K562 (cell line): ENCODE results near the gene TXNRD1. TPM values are rescaled to one million over a fixed set of nuclear protein-coding genes. Genes with fewer than 3 reads are reported as not detected.

Experiments
- ATAC-seq: fragments of 200-7000 bp; cut with Tn5 transposase; 3 replicates; pipeline ENCODE4 v1.9.1; 2020; ENCODE audit warnings: moderate library complexity
- BruUV-seq: library from RNA; stranded (reverse); fragments of 400-500 nt; replicated peaks from 2 replicates; lab custom pipeline; 2021; lab: Mats Ljungman, UMichigan
- CTCF ChIA-PET: fragments of 300-600 bp; formaldehyde crosslinking; extraction: SDS; loops from one replicate; lab custom pipeline; 2021; ENCODE audit warnings: low intra/inter-chr PET ratio; lab: Yijun Ruan, JAX
- POLR2A ChIA-PET: fragments of 300-600, 350-650 bp; sonication (Branson Sonifier 250); formaldehyde crosslinking; extraction: SDS; loops from one replicate; lab custom pipeline; 2021; ENCODE audit warnings: antibody characterized with exemption, inconsistent platforms; lab: Yijun Ruan, JAX
- DNase-seq, 4 experiments: peaks; one replicate each; pipeline versions ENCODE4 v3.0.0 to v3.0.0-alpha.2; 2011 to 2018; ENCODE audit warnings: low spot score in 3 of 4, mixed read lengths in 3 of 4; ENCODE audit errors: extremely low read depth in 1 of 4
- FAIRE-seq: peaks from 2 replicates; lab custom pipeline; 2011; peaks lifted over from hg19 to GRCh38; lab: Jason Lieb, UNC
- H2AFZ ChIP-seq: 2 replicates; pipeline ENCODE4 v1.6.0; 2011; ENCODE audit warnings: low read depth, low read length, control low read depth, inconsistent platforms
- H3K27ac ChIP-seq: fragments of 200-600 bp; 3 replicates; pipeline ENCODE4 v1.8.0; 2011; ENCODE audit warnings: low read depth, mild to moderate bottlenecking, control low read depth, inconsistent platforms, low read length, moderate library complexity, mixed read lengths; ENCODE audit errors: extremely low read depth
- H3K27me3 ChIP-seq, 2 experiments: fragments of 300-600 bp in 1 of 2; 2 replicates in 1 of 2; 3 replicates in 1 of 2; pipeline versions ENCODE4 v1.6.0 to v1.8.0; 2011; ENCODE audit warnings: inconsistent platforms in 2 of 2, low read length in 2 of 2, mild to moderate bottlenecking in 1 of 2, mixed read lengths in 1 of 2, moderate library complexity in 1 of 2; ENCODE audit not compliant: control insufficient read depth in 2 of 2, insufficient read depth in 2 of 2
- H3K36me3 ChIP-seq: fragments of 300-600 bp; 3 replicates; pipeline ENCODE4 v1.8.0; 2011; ENCODE audit warnings: mild to moderate bottlenecking, low read length, inconsistent platforms; ENCODE audit not compliant: control insufficient read depth, insufficient read depth
- H3K4me1 ChIP-seq, 2 experiments: fragments of 200-600 bp in 1 of 2; replicated peaks in 1 of 2; 2 replicates in 1 of 2; 3 replicates in 1 of 2; pipeline versions ENCODE4 v1.5.1 to v1.8.0; 2011; ENCODE audit warnings: inconsistent platforms in 2 of 2, low read length in 2 of 2, mild to moderate bottlenecking in 1 of 2, mixed read lengths in 1 of 2, moderate library complexity in 1 of 2; ENCODE audit not compliant: control insufficient read depth in 2 of 2, insufficient read depth in 2 of 2
- H3K4me2 ChIP-seq: 2 replicates; pipeline ENCODE4 v1.6.1; 2011; ENCODE audit warnings: low read length, control low read depth, inconsistent platforms, mixed read lengths; ENCODE audit not compliant: insufficient read depth
- H3K4me3 ChIP-seq: fragments of 200-600 bp; sonication (generic), shearing (Covaris generic); 2 replicates; pipeline ENCODE4 v1.5.1; 2016; ENCODE audit warnings: control low read depth, inconsistent platforms
- H3K79me2 ChIP-seq: fragments of 200-600 bp; 3 replicates; pipeline ENCODE4 v1.8.0; 2011; ENCODE audit warnings: low read length, inconsistent platforms; ENCODE audit not compliant: control insufficient read depth, insufficient read depth
- H3K9ac ChIP-seq, 2 experiments: 2 replicates each; pipeline versions ENCODE4 v1.6.0 to v1.6.1; 2011; ENCODE audit warnings: low read depth in 2 of 2, low read length in 2 of 2, control low read depth in 1 of 2, inconsistent platforms in 1 of 2, mild to moderate bottlenecking in 1 of 2, mixed read lengths in 1 of 2; ENCODE audit not compliant: insufficient read depth in 1 of 2
- H3K9me1 ChIP-seq: one replicate; pipeline ENCODE4 v1.6.0; 2011; ENCODE audit warnings: inconsistent platforms, mild to moderate bottlenecking, low read length, moderate library complexity; ENCODE audit not compliant: control insufficient read depth, insufficient read depth
- H3K9me3 ChIP-seq: replicated peaks from 2 replicates; pipeline ENCODE4 v1.5.1; 2011; ENCODE audit warnings: low read depth, low read length, inconsistent platforms; ENCODE audit not compliant: control insufficient read depth, insufficient read depth
- H4K20me1 ChIP-seq: replicated peaks from 2 replicates; pipeline ENCODE4 v1.6.1; 2011; ENCODE audit warnings: low read length, inconsistent platforms, mixed read lengths; ENCODE audit not compliant: control insufficient read depth, insufficient read depth
- CBX8 ChIP-seq: fragments of 200-600 bp; sonication (generic); IDR thresholded peaks from 2 replicates; pipeline ENCODE4 v1.6.1; 2012; ENCODE audit warnings: borderline replicate concordance, mixed run types, low read depth, mild to moderate bottlenecking, moderate library complexity, mixed read lengths, low read length, control low read depth, inconsistent platforms; ENCODE audit not compliant: poor library complexity, severe bottlenecking; ENCODE audit errors: extremely low read depth
- ELF2 ChIP-seq: fragments of 250-450 bp; sonication (Bioruptor Pico); IDR thresholded peaks from 2 replicates; pipeline ENCODE4 v1.5.0; 2021; ENCODE audit warnings: mild to moderate bottlenecking
- GTF2F1 ChIP-seq: IDR thresholded peaks from 2 replicates; pipeline ENCODE4 v1.6.1; 2011; ENCODE audit warnings: low read depth, low read length, improper control_type of control experiment
- TCF7L2 ChIP-seq: fragments of 150-350 bp; IDR thresholded peaks from 2 replicates; pipeline ENCODE4 v1.6.1; 2016; ENCODE audit warnings: low read depth, mild to moderate bottlenecking, low read length, moderate library complexity
- U2AF1 ChIP-seq: fragments of 200-400 bp; formaldehyde crosslinking; optimal IDR thresholded peaks from 2 replicates; pipeline ENCODE3; 2017; ENCODE audit warnings: mild to moderate bottlenecking, low read depth, low read length, moderate library complexity
- ZNF197 ChIP-seq: fragments of 200-800 bp; sonication (Bioruptor generic); IDR thresholded peaks from 2 replicates; pipeline ENCODE4 v1.6.1; 2016; ENCODE audit warnings: low read depth, missing genetic modification characterization, missing compliant biosample characterization
- ZNF785 ChIP-seq: fragments of 250-450 bp; sonication (Bioruptor Pico); IDR thresholded peaks from 2 replicates; pipeline ENCODE4 v1.4.0; 2020; ENCODE audit warnings: mild to moderate bottlenecking
- WGBS: fragments of 100-300 bp; shearing (Covaris generic); methylation state at CpG from one replicate; pipeline ENCODE4 v1.1.6; 2016; ENCODE audit warnings: low coverage, mixed read lengths; ENCODE audit not compliant: insufficient coverage; ENCODE audit errors: missing lambda C conversion rate; 5-methylcytosine and 5-hydroxymethylcytosine counted together
- in situ Hi-C: fragments of 300-500 bp; cut with MboI; formaldehyde crosslinking; loops from 4 replicates; pipeline ENCODE4 v1.15.0; 2018; ENCODE audit warnings: inconsistent platforms, mixed read lengths
- intact Hi-C: fragments of 100-400 bp; cut with micrococcal nuclease; formaldehyde crosslinking; loops from 2 replicates; pipeline ENCODE4 v1.14.2; 2022
- polyA plus RNA-seq, 8 experiments: library from polyadenylated mRNA; depleted of rRNA in 4 of 8; stranded (reverse) in 5 of 8; unstranded in 3 of 8; fragments of >200 nt; fragmentation: Nextera tagmentation in 2 of 8; fragmentation: Illumina TruSeq in 1 of 8; extraction: Ambion mirVana in 2 of 8; extraction: Trizol in 1 of 8; gene quantifications; 2 replicates each; pipeline versions ENCODE4 v1.2.1 to v1.2.3, GENCODE V29; 2011 to 2014; ENCODE audit warnings: inconsistent platforms in 1 of 8, missing spikeins in 1 of 8
- total RNA-seq, 7 experiments: library from RNA; depleted of rRNA in 6 of 7; stranded (reverse); fragments of >200 nt in 6 of 7; fragmentation: Illumina TruSeq in 2 of 7; extraction: Trizol in 2 of 7; gene quantifications; 2 replicates each; pipeline versions ENCODE4 v1.2.1 to v1.2.3, GENCODE V29; 2011 to 2021; ENCODE audit warnings: low replicate concordance in 1 of 7
- TF ChIP-seq, protein P1 (sequence below): fragments of 250-450 bp; sonication (Bioruptor Pico); IDR thresholded peaks from 2 replicates; pipeline ENCODE4 v1.9.0; 2021; ENCODE audit warnings: mild to moderate bottlenecking, inconsistent platforms

Gene TXNRD1
- total and polyA plus RNA-seq, 9 of the 15 experiments (the other 6 are each of a cell fraction or from before 2014, with no cell fraction given) = 107 to 189 (median 146) TPM

DNA sequence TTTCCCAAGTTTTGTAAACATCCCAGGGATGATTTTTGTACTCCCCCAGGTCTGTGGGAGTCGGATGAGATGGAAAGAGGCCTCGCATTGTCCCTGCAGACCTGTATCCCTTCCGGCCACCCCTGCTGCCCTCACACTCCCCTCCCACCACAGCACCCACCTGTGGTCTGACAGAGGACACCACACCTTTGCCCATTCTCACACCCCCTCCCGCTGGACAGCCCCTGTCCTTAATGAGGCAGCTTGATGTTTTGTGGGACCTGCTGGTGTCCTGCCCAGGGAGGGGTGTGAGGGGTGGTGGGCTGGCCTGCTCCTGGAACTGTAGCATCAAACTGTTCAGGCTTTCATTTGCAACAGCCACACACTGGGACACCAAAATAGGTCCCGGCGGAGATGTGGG is 159.2 kb downstream of the TXNRD1 start:
- Histone ChIP-seq H3K79me2 (no peaks in the 10 kb centered on the region), H4K20me1 (no peaks in the 10 kb centered on the region), H3K9ac (no peak overlapping the region), H3K27ac (no peak overlapping the region), H3K27me3 (peaks cover 5 to 9% of the 10 kb centered on the region in 2 experiments; a peak in 3 of 5 replicates), H3K9me1 (no peaks in the 10 kb centered on the region), H3K4me3 (no peak overlapping the region), H3K4me1 (0 out of 5 replicates have a peak, but pooled peaks cover 0 to 2% of the 10 kb centered on the region in 2 experiments), H2AFZ (no peak overlapping the region), H3K9me3 (peaks cover 1% of the 10 kb centered on the region; the same call in 1 of the 2 replicates), H3K4me2 (no peak overlapping the region), H3K36me3 (no peaks in the 10 kb centered on the region)
- ChIA-PET CTCF (no interaction called here), POLR2A (interaction anchor here (0.9 kb wide), 1 partner anchor 161 kb away, joined by 3 read pairs; no protein-coding TSS in a partner anchor)
- WGBS = 31% methylated on average over 6 of the region's 6 CpGs
- in situ Hi-C loops (loop anchor here (5.0 to 25.0 kb wide), 2 partner anchors 677 to 1012 kb away; no protein-coding TSS in a partner anchor), intact Hi-C loops (no loop called here)
- no peak for ATAC-seq
- TF ChIP-seq, protein P1, sequence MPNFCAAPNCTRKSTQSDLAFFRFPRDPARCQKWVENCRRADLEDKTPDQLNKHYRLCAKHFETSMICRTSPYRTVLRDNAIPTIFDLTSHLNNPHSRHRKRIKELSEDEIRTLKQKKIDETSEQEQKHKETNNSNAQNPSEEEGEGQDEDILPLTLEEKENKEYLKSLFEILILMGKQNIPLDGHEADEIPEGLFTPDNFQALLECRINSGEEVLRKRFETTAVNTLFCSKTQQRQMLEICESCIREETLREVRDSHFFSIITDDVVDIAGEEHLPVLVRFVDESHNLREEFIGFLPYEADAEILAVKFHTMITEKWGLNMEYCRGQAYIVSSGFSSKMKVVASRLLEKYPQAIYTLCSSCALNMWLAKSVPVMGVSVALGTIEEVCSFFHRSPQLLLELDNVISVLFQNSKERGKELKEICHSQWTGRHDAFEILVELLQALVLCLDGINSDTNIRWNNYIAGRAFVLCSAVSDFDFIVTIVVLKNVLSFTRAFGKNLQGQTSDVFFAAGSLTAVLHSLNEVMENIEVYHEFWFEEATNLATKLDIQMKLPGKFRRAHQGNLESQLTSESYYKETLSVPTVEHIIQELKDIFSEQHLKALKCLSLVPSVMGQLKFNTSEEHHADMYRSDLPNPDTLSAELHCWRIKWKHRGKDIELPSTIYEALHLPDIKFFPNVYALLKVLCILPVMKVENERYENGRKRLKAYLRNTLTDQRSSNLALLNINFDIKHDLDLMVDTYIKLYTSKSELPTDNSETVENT (CRISPR knock-in tag) = no peak
- TF ChIP-seq CBX8 (no peak), ZNF785 (CRISPR knock-in tag) (no peak), TCF7L2 (no peak), ELF2 (no peak), U2AF1 (no peak), ZNF197 (no peak), GTF2F1 (no peak)
- BruUV-seq = no TSS peak
- DNase-seq = no peak
- FAIRE-seq = no peak
